HepG2 (cell line): ENCODE measurements around the gene ASB8. TPM values are rescaled to one million over a fixed set of nuclear protein-coding genes. Genes with fewer than 3 reads are reported as not detected.

Source experiments
- CENPX ChIP-seq: sonication (generic); formaldehyde crosslinking; IDR thresholded peaks from 2 replicates; pipeline ENCODE4 v1.9.0; 2021; ENCODE audit warnings: mild to moderate bottlenecking, missing genetic modification reagents, moderate library complexity
- GTF2F1 ChIP-seq: fragments of 150-350 bp; IDR thresholded peaks from 2 replicates; pipeline ENCODE4 v1.6.1; 2014; ENCODE audit warnings: low read length
- MIER3 ChIP-seq: IDR thresholded peaks from 2 replicates; pipeline ENCODE4 v1.6.1; 2016; ENCODE audit warnings: missing compliant biosample characterization, borderline replicate concordance
- PCBP1 ChIP-seq: fragments of 200-400 bp; formaldehyde crosslinking; IDR thresholded peaks from 2 replicates; pipeline ENCODE4 v1.6.1; 2017; ENCODE audit warnings: mild to moderate bottlenecking, low read depth, low read length, borderline replicate concordance
- SAFB2 ChIP-seq: sonication (generic); formaldehyde crosslinking; IDR thresholded peaks from 2 replicates; pipeline ENCODE4 v1.5.1; 2020; ENCODE audit warnings: missing genetic modification reagents, low read depth, mild to moderate bottlenecking, borderline replicate concordance
- XRCC5 ChIP-seq: fragments of 200-400 bp; formaldehyde crosslinking; optimal IDR thresholded peaks from 2 replicates; pipeline ENCODE3; 2017; ENCODE audit warnings: mild to moderate bottlenecking, low read length
- ZNF10 ChIP-seq: sonication (generic); formaldehyde crosslinking; IDR thresholded peaks from 2 replicates; pipeline ENCODE4 v1.4.0; 2020; ENCODE audit warnings: mild to moderate bottlenecking, low read depth, missing genetic modification reagents, borderline replicate concordance
- ZNF674 ChIP-seq: sonication (generic); formaldehyde crosslinking; IDR thresholded peaks from 2 replicates; pipeline ENCODE4 v1.5.0; 2020; ENCODE audit warnings: low read depth, mild to moderate bottlenecking, missing genetic modification reagents
- ZNF773 ChIP-seq: sonication (generic); formaldehyde crosslinking; IDR thresholded peaks from 2 replicates; pipeline ENCODE4 v1.4.0; 2020; ENCODE audit warnings: missing genetic modification reagents, borderline replicate concordance
- ZNF790 ChIP-seq: sonication (generic); formaldehyde crosslinking; IDR thresholded peaks from 2 replicates; pipeline ENCODE4 v1.8.0; 2022; ENCODE audit warnings: missing genetic modification reagents, mild to moderate bottlenecking, borderline replicate concordance
- polyA plus RNA-seq, 8 experiments: library from polyadenylated mRNA; depleted of rRNA in 3 of 8; stranded (reverse) in 7 of 8; unstranded in 1 of 8; fragments of >200 nt; fragmentation: Illumina TruSeq in 4 of 8; extraction: Trizol in 4 of 8; gene quantifications; 2 replicates each; pipeline versions ENCODE4 v1.2.1 to v1.2.3, GENCODE V29; 2011 to 2016; ENCODE audit warnings: low read depth in 4 of 8, missing spikeins in 1 of 8, mixed read lengths in 1 of 8; ENCODE audit not compliant: insufficient read depth in 1 of 8
- total RNA-seq, 5 experiments: library from RNA; depleted of rRNA; stranded (reverse); fragments of >200 nt; fragmentation: Illumina TruSeq; extraction: Trizol; gene quantifications; 2 replicates each; pipeline ENCODE4 v1.2.3, GENCODE V29; 2016; ENCODE audit warnings: low read depth in 1 of 5
- TF ChIP-seq, protein P1 (sequence below): sonication (generic); formaldehyde crosslinking; IDR thresholded peaks from 2 replicates; pipeline ENCODE4 v1.8.1; 2022; ENCODE audit warnings: mild to moderate bottlenecking, missing genetic modification reagents
- TF ChIP-seq, protein P2 (sequence below): sonication (generic); formaldehyde crosslinking; IDR thresholded peaks from 2 replicates; pipeline ENCODE4 v1.5.0; 2020; ENCODE audit warnings: missing genetic modification reagents, mild to moderate bottlenecking, borderline replicate concordance
- TF ChIP-seq, protein P3 (sequence below): sonication (generic); formaldehyde crosslinking; IDR thresholded peaks from 2 replicates; pipeline ENCODE4 v1.4.0; 2020; ENCODE audit warnings: missing genetic modification reagents
- TF ChIP-seq, protein P4 (sequence below): sonication (generic); formaldehyde crosslinking; IDR thresholded peaks from 2 replicates; pipeline ENCODE4 v1.5.1; 2020; ENCODE audit warnings: mild to moderate bottlenecking, missing genetic modification reagents
- TF ChIP-seq, protein P5 (sequence below): sonication (generic); formaldehyde crosslinking; IDR thresholded peaks from 2 replicates; pipeline ENCODE4 v1.4.0; 2020; ENCODE audit warnings: missing genetic modification reagents
- TF ChIP-seq, protein P6 (sequence below): conservative IDR thresholded peaks from 2 replicates; pipeline ENCODE4 v1.6.1; 2018; ENCODE audit warnings: missing genetic modification reagents

Gene ASB8
- total and polyA plus RNA-seq, 2 of the 13 experiments (the other 11 are each of a cell fraction or from before 2014, with no cell fraction given) = 14.0 to 15.5 TPM

GRCh38 chr12:48105867-48106680, 51.2 kb downstream of the ASB8 start, which contains the start of gene SENP1 (continued):
- TF ChIP-seq, protein P1, sequence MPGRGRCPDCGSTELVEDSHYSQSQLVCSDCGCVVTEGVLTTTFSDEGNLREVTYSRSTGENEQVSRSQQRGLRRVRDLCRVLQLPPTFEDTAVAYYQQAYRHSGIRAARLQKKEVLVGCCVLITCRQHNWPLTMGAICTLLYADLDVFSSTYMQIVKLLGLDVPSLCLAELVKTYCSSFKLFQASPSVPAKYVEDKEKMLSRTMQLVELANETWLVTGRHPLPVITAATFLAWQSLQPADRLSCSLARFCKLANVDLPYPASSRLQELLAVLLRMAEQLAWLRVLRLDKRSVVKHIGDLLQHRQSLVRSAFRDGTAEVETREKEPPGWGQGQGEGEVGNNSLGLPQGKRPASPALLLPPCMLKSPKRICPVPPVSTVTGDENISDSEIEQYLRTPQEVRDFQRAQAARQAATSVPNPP = peak; percentile 44; the same call in 1 of the 2 replicates
- TF ChIP-seq, protein P2, sequence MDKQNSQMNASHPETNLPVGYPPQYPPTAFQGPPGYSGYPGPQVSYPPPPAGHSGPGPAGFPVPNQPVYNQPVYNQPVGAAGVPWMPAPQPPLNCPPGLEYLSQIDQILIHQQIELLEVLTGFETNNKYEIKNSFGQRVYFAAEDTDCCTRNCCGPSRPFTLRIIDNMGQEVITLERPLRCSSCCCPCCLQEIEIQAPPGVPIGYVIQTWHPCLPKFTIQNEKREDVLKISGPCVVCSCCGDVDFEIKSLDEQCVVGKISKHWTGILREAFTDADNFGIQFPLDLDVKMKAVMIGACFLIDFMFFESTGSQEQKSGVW (CRISPR knock-in tag) = no peak
- TF ChIP-seq SAFB2 (CRISPR knock-in tag) (peak; percentile 64; the same call in 1 of the 2 replicates), ZNF674 (CRISPR knock-in tag) (no peak), XRCC5 (peak; percentile 89), ZNF773 (CRISPR knock-in tag) (0 out of 2 replicates have a peak, but pooled peaks have one; percentile 30), MIER3 (CRISPR knock-in tag) (peak; percentile 24; the same call in 1 of the 2 replicates), ZNF10 (CRISPR knock-in tag) (no peak), CENPX (CRISPR knock-in tag) (no peak), ZNF790 (CRISPR knock-in tag) (0 out of 2 replicates have a peak, but pooled peaks have one; percentile 62), PCBP1 (peak; percentile 97), GTF2F1 (no peak)
- TF ChIP-seq, protein P3, sequence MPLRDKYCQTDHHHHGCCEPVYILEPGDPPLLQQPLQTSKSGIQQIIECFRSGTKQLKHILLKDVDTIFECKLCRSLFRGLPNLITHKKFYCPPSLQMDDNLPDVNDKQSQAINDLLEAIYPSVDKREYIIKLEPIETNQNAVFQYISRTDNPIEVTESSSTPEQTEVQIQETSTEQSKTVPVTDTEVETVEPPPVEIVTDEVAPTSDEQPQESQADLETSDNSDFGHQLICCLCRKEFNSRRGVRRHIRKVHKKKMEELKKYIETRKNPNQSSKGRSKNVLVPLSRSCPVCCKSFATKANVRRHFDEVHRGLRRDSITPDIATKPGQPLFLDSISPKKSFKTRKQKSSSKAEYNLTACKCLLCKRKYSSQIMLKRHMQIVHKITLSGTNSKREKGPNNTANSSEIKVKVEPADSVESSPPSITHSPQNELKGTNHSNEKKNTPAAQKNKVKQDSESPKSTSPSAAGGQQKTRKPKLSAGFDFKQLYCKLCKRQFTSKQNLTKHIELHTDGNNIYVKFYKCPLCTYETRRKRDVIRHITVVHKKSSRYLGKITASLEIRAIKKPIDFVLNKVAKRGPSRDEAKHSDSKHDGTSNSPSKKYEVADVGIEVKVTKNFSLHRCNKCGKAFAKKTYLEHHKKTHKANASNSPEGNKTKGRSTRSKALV (CRISPR knock-in tag) = 0 out of 2 replicates have a peak, but pooled peaks have one; percentile 17
- TF ChIP-seq, protein P4, sequence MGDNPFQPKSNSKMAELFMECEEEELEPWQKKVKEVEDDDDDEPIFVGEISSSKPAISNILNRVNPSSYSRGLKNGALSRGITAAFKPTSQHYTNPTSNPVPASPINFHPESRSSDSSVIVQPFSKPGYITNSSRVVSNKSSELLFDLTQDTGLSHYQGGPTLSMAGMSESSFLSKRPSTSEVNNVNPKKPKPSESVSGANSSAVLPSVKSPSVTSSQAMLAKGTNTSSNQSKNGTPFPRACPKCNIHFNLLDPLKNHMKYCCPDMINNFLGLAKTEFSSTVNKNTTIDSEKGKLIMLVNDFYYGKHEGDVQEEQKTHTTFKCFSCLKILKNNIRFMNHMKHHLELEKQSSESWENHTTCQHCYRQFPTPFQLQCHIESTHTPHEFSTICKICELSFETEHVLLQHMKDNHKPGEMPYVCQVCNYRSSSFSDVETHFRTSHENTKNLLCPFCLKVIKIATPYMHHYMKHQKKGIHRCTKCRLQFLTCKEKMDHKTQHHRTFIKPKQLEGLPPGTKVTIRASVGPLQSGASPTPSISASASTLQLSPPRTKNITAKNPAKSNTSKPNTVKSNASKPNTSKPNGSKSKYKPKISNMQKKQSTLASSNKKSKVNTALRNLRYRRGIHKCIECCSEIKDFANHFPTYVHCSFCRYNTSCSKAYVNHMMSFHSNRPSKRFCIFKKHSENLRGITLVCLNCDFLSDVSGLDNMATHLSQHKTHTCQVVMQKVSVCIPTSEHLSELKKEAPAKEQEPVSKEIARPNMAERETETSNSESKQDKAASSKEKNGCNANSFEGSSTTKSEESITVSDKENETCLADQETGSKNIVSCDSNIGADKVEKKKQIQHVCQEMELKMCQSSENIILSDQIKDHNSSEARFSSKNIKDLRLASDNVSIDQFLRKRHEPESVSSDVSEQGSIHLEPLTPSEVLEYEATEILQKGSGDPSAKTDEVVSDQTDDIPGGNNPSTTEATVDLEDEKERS (CRISPR knock-in tag) = peak; percentile 26; the same call in 1 of the 2 replicates
- TF ChIP-seq, protein P5, sequence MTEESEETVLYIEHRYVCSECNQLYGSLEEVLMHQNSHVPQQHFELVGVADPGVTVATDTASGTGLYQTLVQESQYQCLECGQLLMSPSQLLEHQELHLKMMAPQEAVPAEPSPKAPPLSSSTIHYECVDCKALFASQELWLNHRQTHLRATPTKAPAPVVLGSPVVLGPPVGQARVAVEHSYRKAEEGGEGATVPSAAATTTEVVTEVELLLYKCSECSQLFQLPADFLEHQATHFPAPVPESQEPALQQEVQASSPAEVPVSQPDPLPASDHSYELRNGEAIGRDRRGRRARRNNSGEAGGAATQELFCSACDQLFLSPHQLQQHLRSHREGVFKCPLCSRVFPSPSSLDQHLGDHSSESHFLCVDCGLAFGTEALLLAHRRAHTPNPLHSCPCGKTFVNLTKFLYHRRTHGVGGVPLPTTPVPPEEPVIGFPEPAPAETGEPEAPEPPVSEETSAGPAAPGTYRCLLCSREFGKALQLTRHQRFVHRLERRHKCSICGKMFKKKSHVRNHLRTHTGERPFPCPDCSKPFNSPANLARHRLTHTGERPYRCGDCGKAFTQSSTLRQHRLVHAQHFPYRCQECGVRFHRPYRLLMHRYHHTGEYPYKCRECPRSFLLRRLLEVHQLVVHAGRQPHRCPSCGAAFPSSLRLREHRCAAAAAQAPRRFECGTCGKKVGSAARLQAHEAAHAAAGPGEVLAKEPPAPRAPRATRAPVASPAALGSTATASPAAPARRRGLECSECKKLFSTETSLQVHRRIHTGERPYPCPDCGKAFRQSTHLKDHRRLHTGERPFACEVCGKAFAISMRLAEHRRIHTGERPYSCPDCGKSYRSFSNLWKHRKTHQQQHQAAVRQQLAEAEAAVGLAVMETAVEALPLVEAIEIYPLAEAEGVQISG (CRISPR knock-in tag) = peak; percentile 92
- TF ChIP-seq, protein P6, sequence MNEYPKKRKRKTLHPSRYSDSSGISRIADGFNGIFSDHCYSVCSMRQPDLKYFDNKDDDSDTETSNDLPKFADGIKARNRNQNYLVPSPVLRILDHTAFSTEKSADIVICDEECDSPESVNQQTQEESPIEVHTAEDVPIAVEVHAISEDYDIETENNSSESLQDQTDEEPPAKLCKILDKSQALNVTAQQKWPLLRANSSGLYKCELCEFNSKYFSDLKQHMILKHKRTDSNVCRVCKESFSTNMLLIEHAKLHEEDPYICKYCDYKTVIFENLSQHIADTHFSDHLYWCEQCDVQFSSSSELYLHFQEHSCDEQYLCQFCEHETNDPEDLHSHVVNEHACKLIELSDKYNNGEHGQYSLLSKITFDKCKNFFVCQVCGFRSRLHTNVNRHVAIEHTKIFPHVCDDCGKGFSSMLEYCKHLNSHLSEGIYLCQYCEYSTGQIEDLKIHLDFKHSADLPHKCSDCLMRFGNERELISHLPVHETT (CRISPR knock-in tag) = peak; percentile 99
